A673 (cell line): ENCODE data around the gene ZDHHC1. TPM values are rescaled to one million over a fixed set of nuclear protein-coding genes. Genes with fewer than 3 reads are reported as not detected.

Experiments
- BruUV-seq: library from RNA; stranded (reverse); fragments of 400-500 nt; replicated peaks from 2 replicates; lab custom pipeline; 2021; lab: Mats Ljungman, UMichigan
- CTCF ChIA-PET: fragments of 300-600 bp; sonication (Branson Sonifier 250); formaldehyde crosslinking; loops from one replicate; lab custom pipeline; 2022; ENCODE audit warnings: antibody characterized with exemption; lab: Charles Lee
- POLR2A ChIA-PET: fragments of 300-600 bp; sonication (Branson Sonifier 250); formaldehyde crosslinking; loops from one replicate; lab custom pipeline; 2022; ENCODE audit warnings: antibody characterized with exemption; ENCODE audit not compliant: low non-redundant PET; lab: Charles Lee
- DNase-seq: peaks from one replicate; pipeline ENCODE4 v3.0.0-alpha.2; 2015; ENCODE audit warnings: low spot score
- H3K27ac ChIP-seq: fragments of 200-600 bp; sonication (generic); 2 replicates; pipeline ENCODE4 v1.5.1; 2016; ENCODE audit warnings: mixed run types, low read depth, mild to moderate bottlenecking, mixed read lengths, antibody characterized with exemption, low read length; ENCODE audit not compliant: poor library complexity, severe bottlenecking
- H3K27me3 ChIP-seq: fragments of 200-600 bp; sonication (generic); replicated peaks from 2 replicates; pipeline ENCODE4 v1.6.1; 2017; ENCODE audit warnings: mixed run types, low read depth, mild to moderate bottlenecking, mixed read lengths, antibody characterized with exemption, low read length; ENCODE audit not compliant: insufficient read depth, poor library complexity
- H3K36me3 ChIP-seq: fragments of 200-600 bp; sonication (generic); 2 replicates; pipeline ENCODE4 v1.6.1; 2016; ENCODE audit warnings: mixed run types, mild to moderate bottlenecking, mixed read lengths, antibody characterized with exemption, low read length; ENCODE audit not compliant: insufficient read depth, poor library complexity, severe bottlenecking
- H3K4me1 ChIP-seq: fragments of 200-600 bp; sonication (generic); 2 replicates; pipeline ENCODE4 v1.6.1; 2017; ENCODE audit warnings: mixed run types, mild to moderate bottlenecking, mixed read lengths, antibody characterized with exemption, low read length; ENCODE audit not compliant: insufficient read depth, poor library complexity, severe bottlenecking
- H3K4me3 ChIP-seq: fragments of 200-600 bp; sonication (generic); 2 replicates; pipeline ENCODE4 v1.5.1; 2016; ENCODE audit warnings: low read depth, mixed run types, mild to moderate bottlenecking, mixed read lengths, low read length; ENCODE audit not compliant: poor library complexity, severe bottlenecking
- H3K9me3 ChIP-seq: fragments of 200-600 bp; sonication (generic); 2 replicates; pipeline ENCODE4 v1.6.1; 2016; ENCODE audit warnings: mixed run types, low read depth, mild to moderate bottlenecking, mixed read lengths, antibody characterized with exemption, low read length; ENCODE audit not compliant: poor library complexity, severe bottlenecking
- CTCF ChIP-seq: fragments of 300-800, 200-600 bp; sonication (generic); conservative IDR thresholded peaks from 2 replicates; pipeline ENCODE4 v1.5.1; 2017; ENCODE audit warnings: low read depth, mild to moderate bottlenecking, antibody characterized with exemption, low read length, moderate library complexity, mixed read lengths
- EZH2 ChIP-seq: fragments of 200-600 bp; sonication (generic); IDR thresholded peaks from 2 replicates; pipeline ENCODE4 v1.6.1; 2017; ENCODE audit warnings: borderline replicate concordance, low read depth, mild to moderate bottlenecking, mixed read lengths, antibody characterized with exemption, low read length; ENCODE audit not compliant: poor library complexity, severe bottlenecking
- intact Hi-C: fragments of 100-400 bp; cut with micrococcal nuclease; formaldehyde crosslinking; loops from one replicate; pipeline ENCODE4 v1.10.0; 2022; ENCODE audit not compliant: unreplicated experiment
- total RNA-seq: library from RNA; stranded (reverse); gene quantifications from 2 replicates; pipeline ENCODE4 v1.2.3, GENCODE V29; 2021

Gene ZDHHC1
- total RNA-seq, 1 experiment from 2014 or later, result 5.3 TPM

GRCh38 chr16:67391424-67392300, 24.6 kb downstream of the ZDHHC1 start:
- intact Hi-C loops, result no loop called here
- H3K27me3 ChIP-seq, result peaks cover 8% of the 10 kb centered on the region
- H3K9me3 ChIP-seq, result no peaks in the 10 kb centered on the region
- H3K36me3 ChIP-seq, result no peaks in the 10 kb centered on the region
- TF ChIP-seq EZH2 (no peak), CTCF (no peak)
- no TSS peak for BruUV-seq
- no peak overlapping the region for H3K27ac ChIP-seq
- DNase-seq, result no peak
- POLR2A ChIA-PET, result no interaction called here
- peaks cover 13% of the 10 kb centered on the region for H3K4me1 ChIP-seq
- CTCF ChIA-PET, result no interaction called here
- no peak overlapping the region for H3K4me3 ChIP-seq

GRCh38 chr16:67390816-67391423, 25.4 kb downstream of the ZDHHC1 start:
- Histone ChIP-seq H3K9me3 (no peaks in the 10 kb centered on the region), H3K27me3 (peaks cover 8% of the 10 kb centered on the region), H3K4me3 (no peak overlapping the region), H3K36me3 (no peaks in the 10 kb centered on the region), H3K27ac (no peak overlapping the region), H3K4me1 (peaks cover 9% of the 10 kb centered on the region)
- intact Hi-C loops, result no loop called here
- TF ChIP-seq EZH2 (no peak), CTCF (no peak)
- ChIA-PET POLR2A (no interaction called here), CTCF (no interaction called here)
- no TSS peak for BruUV-seq
- DNase-seq, result no peak

DNA sequence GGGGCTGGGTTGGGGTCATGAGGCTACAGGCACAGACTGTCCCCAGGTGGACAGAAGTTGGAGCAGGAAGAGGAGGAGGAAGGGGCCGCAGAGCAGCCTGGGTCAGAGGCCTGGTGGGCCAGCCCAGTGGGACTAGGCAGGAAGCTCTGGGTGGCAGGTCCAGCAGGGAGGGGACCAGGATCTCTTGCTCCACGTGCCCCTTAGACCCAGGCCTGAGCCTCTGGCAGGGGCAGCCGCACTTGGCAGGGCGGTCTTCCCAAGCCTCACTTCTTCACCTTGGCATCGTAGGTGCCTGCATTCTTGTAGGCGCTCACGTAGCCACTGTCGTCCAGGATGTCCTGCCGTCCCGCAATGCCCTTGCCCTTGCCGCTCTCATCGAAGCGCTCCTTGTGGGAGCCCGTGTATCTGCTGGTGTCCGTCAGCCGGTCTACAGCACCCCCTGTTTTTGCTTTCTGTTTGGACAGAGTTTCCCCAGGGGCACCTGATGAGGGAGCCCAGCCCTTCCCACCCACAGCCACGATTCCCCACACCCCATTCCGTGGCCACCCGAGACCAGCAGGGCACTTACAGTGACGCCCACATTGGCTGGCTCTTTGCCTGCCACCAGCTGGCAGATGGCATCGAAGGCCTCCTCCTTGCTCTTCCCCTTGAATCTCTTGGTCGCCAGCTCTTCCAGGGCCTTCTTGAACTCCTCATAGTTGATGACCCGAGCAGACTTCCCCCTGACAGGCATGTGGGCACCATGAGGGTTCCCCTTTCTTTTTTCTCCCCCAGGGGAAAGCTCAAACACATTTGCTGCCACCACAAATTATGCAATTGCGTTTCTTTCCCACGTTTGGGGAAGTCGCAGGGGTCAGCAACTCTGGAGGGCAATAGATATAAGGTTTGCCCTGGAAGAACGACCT, 26.1 kb downstream of the ZDHHC1 start:
- POLR2A ChIA-PET, result no interaction called here
- BruUV-seq, result no TSS peak

More for the DNA sequence above, 26.1 kb downstream of the ZDHHC1 start:
- intact Hi-C loops, result no loop called here
- CTCF ChIA-PET, result no interaction called here
- Histone ChIP-seq H3K27ac (no peak overlapping the region), H3K4me3 (no peak overlapping the region), H3K9me3 (no peaks in the 10 kb centered on the region), H3K36me3 (no peaks in the 10 kb centered on the region), H3K27me3 (peaks cover 8% of the 10 kb centered on the region), H3K4me1 (peaks cover 9% of the 10 kb centered on the region)
- TF ChIP-seq EZH2 (no peak), CTCF (no peak)
- no peak for DNase-seq
